SK-N-MC (cell line): ENCODE measurements around the gene RNASEH2B.

Source experiments
- DNase-seq: peaks from one replicate; pipeline ENCODE4 v3.0.0-alpha.2; 2011; ENCODE audit warnings: low read depth, low spot score
- H3K27ac ChIP-seq: fragments of 200-600 bp; sonication (generic); 2 replicates; pipeline ENCODE4 v1.5.1; 2016; ENCODE audit warnings: mixed run types
- H3K36me3 ChIP-seq: fragments of 200-600 bp; sonication (generic); 2 replicates; pipeline ENCODE4 v1.6.1; 2017; ENCODE audit warnings: antibody characterized with exemption, low read length, mixed read lengths; ENCODE audit not compliant: insufficient read depth
- H3K4me3 ChIP-seq: fragments of 200-600 bp; sonication (generic); 2 replicates; pipeline ENCODE4 v1.5.1; 2016
- H3K9ac ChIP-seq: fragments of 200-600 bp; sonication (generic); 2 replicates; pipeline ENCODE4 v1.8.0; 2017; ENCODE audit warnings: mixed run types, mixed read lengths; ENCODE audit not compliant: insufficient read length
- H3K9me3 ChIP-seq: fragments of 200-600 bp; sonication (generic); 2 replicates; pipeline ENCODE4 v1.6.1; 2017; ENCODE audit warnings: low read depth, mild to moderate bottlenecking, antibody characterized with exemption, low read length, moderate library complexity, mixed read lengths
- EZH2 ChIP-seq: fragments of 200-600 bp; sonication (generic); IDR thresholded peaks from one replicate; pipeline ENCODE4 v1.6.1; 2017; ENCODE audit warnings: antibody characterized with exemption
- FOXP2 ChIP-seq: optimal IDR thresholded peaks from 2 replicates; pipeline ENCODE3; 2011; ENCODE audit warnings: mild to moderate bottlenecking, moderate library complexity; ENCODE audit not compliant: insufficient read depth; ENCODE audit errors: extremely low read length, control extremely low read depth
- POLR2AphosphoS5 ChIP-seq: IDR thresholded peaks from 2 replicates; pipeline ENCODE4 v1.6.1; 2012; ENCODE audit warnings: mild to moderate bottlenecking, low read depth, low read length, borderline replicate concordance

Gene RNASEH2B

DNA sequence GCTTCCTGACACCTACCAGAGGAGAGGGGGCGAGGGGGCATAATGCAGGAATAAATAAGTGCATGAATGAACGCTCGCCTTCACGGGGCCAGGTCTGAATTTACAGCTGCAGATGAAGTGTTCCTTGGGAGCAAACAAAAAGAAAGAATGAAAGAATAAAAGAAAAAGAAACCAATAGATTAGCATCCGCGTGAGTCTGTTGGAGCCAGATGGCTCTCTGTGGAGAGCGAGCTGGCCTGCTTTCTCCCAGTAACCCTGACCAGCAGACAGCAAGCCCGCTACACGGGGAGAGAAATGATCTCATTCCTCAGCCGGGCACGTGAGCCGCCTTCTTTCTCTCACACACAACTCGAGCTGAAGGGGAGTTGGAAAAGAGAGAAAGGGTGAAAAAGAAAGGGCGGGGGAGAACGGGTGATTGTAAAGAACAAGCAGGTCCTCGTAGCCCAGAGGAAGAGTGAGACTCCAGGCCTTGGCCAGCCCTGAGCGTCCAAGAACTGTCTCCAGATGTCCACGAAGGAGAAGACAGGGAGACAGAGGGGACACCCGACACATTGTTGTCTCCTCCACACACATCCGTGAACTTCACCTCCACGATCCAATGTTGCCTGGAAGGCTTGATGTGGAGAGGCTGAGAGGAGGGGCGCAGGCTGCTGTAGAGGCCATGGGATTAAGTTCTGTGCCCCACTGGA lies 81.4 kb downstream of the RNASEH2B start:
- H3K9me3 ChIP-seq: no peaks in the 10 kb centered on the region; the same call in 1 of the 2 replicates
- TF ChIP-seq FOXP2 (no peak), POLR2AphosphoS5 (no peak), EZH2 (no peak)
- no peak for DNase-seq
- no peak overlapping the region for H3K9ac ChIP-seq
- H3K4me3 ChIP-seq: no peak overlapping the region; the same call in 1 of the 2 replicates
- no peak overlapping the region for H3K27ac ChIP-seq
- no peaks in the 10 kb centered on the region for H3K36me3 ChIP-seq

DNA sequence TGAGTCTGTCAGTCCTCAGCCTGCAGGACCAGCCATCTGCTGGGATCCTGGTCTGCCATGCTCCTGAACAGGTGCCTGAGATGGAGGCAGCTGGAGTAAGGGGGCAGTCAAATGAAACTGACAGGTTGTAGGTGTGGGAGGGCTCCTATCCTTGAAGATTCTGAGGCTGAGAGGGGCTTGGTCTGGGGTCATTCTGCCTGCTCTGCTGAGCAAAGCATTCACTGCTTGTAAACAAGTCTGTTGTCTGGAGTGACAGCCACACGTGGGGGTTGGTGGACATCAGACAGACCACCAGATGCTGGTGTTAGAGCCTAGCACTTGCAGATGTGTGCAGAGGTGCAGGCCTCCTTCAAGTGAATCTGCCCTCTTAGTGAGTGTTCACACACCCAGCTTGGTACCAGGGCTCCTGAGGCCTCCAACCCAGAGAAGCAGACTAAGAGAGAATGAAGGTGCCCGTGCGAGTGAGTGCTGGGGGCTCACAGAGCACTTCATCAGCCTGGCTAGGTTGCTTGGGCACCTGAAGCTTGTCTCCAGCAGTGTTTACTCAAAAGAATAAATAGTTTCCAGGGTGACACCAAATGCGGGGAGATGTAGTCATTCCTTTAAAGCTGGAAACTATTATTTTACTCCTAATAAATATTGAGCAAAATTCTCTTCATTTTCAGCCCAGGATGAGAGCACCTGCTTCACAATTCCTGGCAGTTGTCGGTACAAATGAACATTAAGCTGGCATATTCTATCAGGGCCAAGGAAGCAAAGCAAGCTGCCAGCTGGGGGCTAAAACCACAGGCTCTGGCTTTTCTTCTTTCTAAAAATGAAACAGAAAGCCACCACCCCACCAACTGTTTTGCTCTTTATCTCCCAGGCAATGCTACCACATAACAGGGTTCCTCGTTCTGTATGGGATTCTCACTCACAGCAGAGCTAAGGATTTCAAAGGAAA lies 82.3 kb downstream of the RNASEH2B start:
- Histone ChIP-seq H3K4me3 (no peak overlapping the region), H3K9me3 (no peaks in the 10 kb centered on the region; the same call in 1 of the 2 replicates), H3K36me3 (no peaks in the 10 kb centered on the region), H3K27ac (no peak overlapping the region), H3K9ac (no peak overlapping the region)
- TF ChIP-seq POLR2AphosphoS5 (no peak), EZH2 (no peak), FOXP2 (no peak)
- no peak for DNase-seq

DNA sequence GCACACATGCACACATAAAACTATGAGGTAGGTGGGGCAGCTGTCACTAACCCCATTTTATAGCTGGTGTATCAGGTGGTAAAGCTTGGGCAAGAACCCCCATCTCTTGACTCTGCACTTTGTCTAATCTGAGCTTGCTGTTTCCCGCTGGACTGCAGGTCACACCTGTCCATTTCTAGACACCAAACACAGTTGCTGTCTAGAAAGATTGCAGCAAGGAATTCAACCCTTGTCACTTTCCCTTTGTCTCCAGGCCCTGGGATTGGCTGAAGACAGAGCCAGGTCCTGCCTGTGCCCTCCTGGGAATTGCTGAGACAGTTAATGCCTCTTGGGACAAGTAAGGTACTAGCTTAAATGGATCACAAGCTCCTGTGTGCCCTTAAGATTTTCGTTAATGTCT lies 83.8 kb downstream of the RNASEH2B start:
- TF ChIP-seq FOXP2: no peak
- no peak for TF ChIP-seq EZH2
- TF ChIP-seq POLR2AphosphoS5: no peak
- Histone ChIP-seq H3K36me3 (no peaks in the 10 kb centered on the region), H3K9ac (no peak overlapping the region), H3K4me3 (0 out of 2 replicates have a peak overlapping the region, but pooled peaks have one; percentile 39), H3K9me3 (no peaks in the 10 kb centered on the region; the same call in 1 of the 2 replicates), H3K27ac (no peak overlapping the region)
- DNase-seq: no peak

DNA sequence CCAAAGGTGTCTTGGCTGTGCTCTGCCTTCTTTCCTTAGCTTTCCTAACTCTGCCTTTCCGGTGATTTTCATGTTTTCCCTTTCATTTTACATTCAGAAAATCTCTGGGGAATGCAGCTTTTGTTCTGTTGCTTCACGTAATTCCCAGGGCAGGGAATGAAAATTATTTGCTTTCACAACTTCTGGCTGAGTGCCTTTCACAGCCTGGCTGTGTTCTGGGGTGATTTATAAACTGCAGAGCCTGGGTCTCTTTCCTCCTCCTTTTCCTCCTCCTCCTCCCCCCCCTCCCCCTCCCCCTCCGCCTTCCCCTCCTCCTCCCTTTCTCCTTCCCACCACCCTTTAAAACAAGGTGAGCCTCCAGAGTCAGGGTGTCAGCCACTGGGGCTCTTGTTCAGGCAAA lies 84.3 kb downstream of the RNASEH2B start:
- Histone ChIP-seq H3K4me3 (peak overlapping the region; percentile 39), H3K36me3 (no peaks in the 10 kb centered on the region), H3K27ac (no peak overlapping the region), H3K9me3 (no peaks in the 10 kb centered on the region; the same call in 1 of the 2 replicates), H3K9ac (no peak overlapping the region)
- TF ChIP-seq FOXP2 (no peak), EZH2 (no peak), POLR2AphosphoS5 (no peak)
- DNase-seq: peak; percentile 24

DNA sequence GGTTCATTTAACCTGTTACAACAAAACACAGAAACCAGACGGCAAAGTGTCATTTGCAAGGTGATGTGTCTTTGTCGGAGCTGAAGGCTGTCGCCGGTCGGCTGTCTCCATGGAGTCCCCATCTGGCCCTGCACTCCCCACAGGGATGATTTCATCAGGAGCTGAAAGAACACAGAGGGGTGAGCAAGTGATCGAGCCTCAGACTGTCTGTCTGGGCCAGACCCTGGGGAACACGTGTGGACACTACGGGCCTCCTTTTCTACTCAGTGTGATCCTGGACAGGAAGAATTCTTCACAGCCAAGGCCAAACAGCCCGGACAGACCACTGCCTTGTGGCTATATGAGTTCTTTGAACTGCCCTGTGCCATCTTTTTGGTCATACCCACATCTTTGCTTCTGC lies 85.1 kb downstream of the RNASEH2B start:
- no peak for DNase-seq

DNA sequence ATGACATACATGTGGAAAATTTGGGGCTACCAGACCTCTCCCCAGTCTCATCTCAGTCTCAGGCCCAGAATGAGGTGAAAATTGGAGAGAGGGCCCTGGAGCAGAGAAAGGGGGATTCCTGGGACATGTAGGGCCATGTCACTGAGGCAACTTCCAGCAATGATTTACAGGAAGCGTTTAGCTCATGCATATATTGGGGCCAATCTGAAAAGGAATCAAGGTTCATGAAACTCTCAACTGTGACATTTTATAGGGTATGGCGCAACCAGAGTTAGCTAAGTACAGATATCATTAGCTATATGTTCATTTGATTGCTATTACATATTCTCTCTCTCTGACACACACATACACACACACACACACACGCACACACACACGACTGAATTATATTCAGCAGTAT lies 86.3 kb downstream of the RNASEH2B start:
- no peaks in the 10 kb centered on the region for H3K36me3 ChIP-seq
- H3K4me3 ChIP-seq: 0 out of 2 replicates have a peak overlapping the region, but pooled peaks have one; percentile 9
- peak; percentile 51 for DNase-seq
- H3K27ac ChIP-seq: no peak overlapping the region
- TF ChIP-seq FOXP2 (no peak), EZH2 (no peak), POLR2AphosphoS5 (no peak)
- H3K9ac ChIP-seq: no peak overlapping the region
- no peaks in the 10 kb centered on the region for H3K9me3 ChIP-seq

More for the DNA sequence above, 85.1 kb downstream of the RNASEH2B start:
- no peaks in the 10 kb centered on the region; the same call in 1 of the 2 replicates for H3K9me3 ChIP-seq
- no peaks in the 10 kb centered on the region for H3K36me3 ChIP-seq
- no peak overlapping the region for H3K9ac ChIP-seq
- TF ChIP-seq FOXP2 (no peak), POLR2AphosphoS5 (no peak), EZH2 (no peak)
- no peak overlapping the region for H3K27ac ChIP-seq
- H3K4me3 ChIP-seq: no peak overlapping the region

DNA sequence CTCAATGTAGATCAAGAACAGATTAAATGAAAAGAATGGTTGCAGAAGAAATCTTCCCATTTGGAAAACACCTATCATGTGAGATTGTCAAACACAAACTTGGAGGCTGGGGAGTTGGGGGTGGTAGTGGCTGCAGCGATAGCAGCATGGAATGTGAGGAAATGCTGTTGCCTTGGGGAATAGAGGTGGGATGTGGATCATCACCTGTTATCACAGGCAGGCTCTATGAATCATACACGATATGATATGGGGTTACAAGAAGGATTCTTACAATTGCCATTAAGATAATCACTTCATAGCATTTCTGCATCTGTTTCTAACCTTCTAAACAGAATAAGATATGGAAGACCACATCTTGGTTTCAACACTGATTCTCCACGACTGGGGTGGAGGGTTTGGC lies 88.7 kb downstream of the RNASEH2B start:
- no peaks in the 10 kb centered on the region for H3K36me3 ChIP-seq
- H3K4me3 ChIP-seq: no peak overlapping the region
- no peak overlapping the region for H3K27ac ChIP-seq
- TF ChIP-seq EZH2 (no peak), FOXP2 (no peak), POLR2AphosphoS5 (no peak)
- no peak overlapping the region for H3K9ac ChIP-seq
- DNase-seq: no peak
- H3K9me3 ChIP-seq: no peaks in the 10 kb centered on the region

DNA sequence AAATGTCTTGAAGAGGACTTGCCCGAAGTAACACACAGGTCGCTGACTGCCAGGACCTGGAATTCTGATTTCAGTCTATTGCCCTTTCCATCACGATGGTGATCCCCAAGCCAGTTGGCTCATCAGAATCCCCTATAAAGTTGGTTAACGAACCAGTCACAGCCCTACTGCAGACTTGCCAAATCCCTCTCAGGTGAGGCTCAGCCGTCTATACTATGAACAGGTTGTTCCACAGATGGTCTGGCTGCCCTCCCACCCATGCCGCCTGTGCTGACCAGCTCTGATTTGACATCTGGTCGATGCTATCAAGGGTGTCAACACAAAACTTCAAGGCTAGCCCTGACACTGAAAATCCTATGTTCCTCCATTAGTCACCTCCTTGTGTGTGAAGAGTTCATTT lies 90.0 kb downstream of the RNASEH2B start:
- H3K36me3 ChIP-seq: no peaks in the 10 kb centered on the region
- H3K27ac ChIP-seq: no peak overlapping the region
- H3K9me3 ChIP-seq: no peaks in the 10 kb centered on the region
- DNase-seq: no peak
- H3K9ac ChIP-seq: no peak overlapping the region
- H3K4me3 ChIP-seq: no peak overlapping the region
- TF ChIP-seq FOXP2: no peak
- no peak for TF ChIP-seq EZH2
- no peak for TF ChIP-seq POLR2AphosphoS5
